ENCODE results near the gene TSPAN18. TPM values are rescaled to one million over a fixed set of nuclear protein-coding genes. Genes with fewer than 3 reads are reported as not detected.

TSPAN18 gene
- total RNA-seq, 6 donors from 2014 or later: 8.2 to 48.6 (median 17.5) TPM

GRCh38 chr11:44912270-44912987 lies 185.7 kb downstream of the TSPAN18 start:
- Histone ChIP-seq H3K4me1 (peaks cover 3 to 19% (median 9%) of the 10 kb centered on the region in 4 donors), H3K4me3 (no peak overlapping the region), H3K27me3 (no peaks in the 10 kb centered on the region), H3K9me3 (no peaks in the 10 kb centered on the region), H3K36me3 (no peaks in the 10 kb centered on the region), H3K27ac (peak overlapping the region in 2 of 4 donors; percentile 7 to 55)
- ATAC-seq (ENCODE audit: low FRiP score in 2 of 2) (no peak), DNase-seq (no peak)
- no peak for TF ChIP-seq EP300 (IDR thresholded peaks at IDR 0.05)
- TF ChIP-seq POLR2AphosphoS5 (IDR thresholded peaks at IDR 0.05): no peak
- no peak for TF ChIP-seq POLR2A (IDR thresholded peaks at IDR 0.05)
- TF ChIP-seq CTCF (IDR thresholded peaks at IDR 0.05): no peak
- WGBS, 2 donors: 57 to 75% methylated on average over 12 of the region's 12 CpGs

- Histone ChIP-seq H3K27ac (no peak overlapping the region), H3K4me1 (peaks cover 3 to 19% (median 9%) of the 10 kb centered on the region in 4 donors), H3K9me3 (no peaks in the 10 kb centered on the region), H3K36me3 (no peaks in the 10 kb centered on the region), H3K4me3 (no peak overlapping the region), H3K27me3 (no peaks in the 10 kb centered on the region)
- no peak for TF ChIP-seq EP300 (IDR thresholded peaks at IDR 0.05)
- ATAC-seq (ENCODE audit: low FRiP score in 2 of 2) (no peak), DNase-seq (no peak)
Observed at GRCh38 chr11:44913502-44913901, 186.7 kb downstream of the TSPAN18 start.

- WGBS, 2 donors: 77 to 89% methylated on average over 1 to 2 of the region's 2 CpGs
- H3K9me3 ChIP-seq: no peaks in the 10 kb centered on the region
- no peak overlapping the region for H3K4me3 ChIP-seq
- DNase-seq: no peak
- H3K4me1 ChIP-seq: peaks cover 3 to 19% (median 9%) of the 10 kb centered on the region in 4 donors
- no peak overlapping the region for H3K27ac ChIP-seq
- no peak for TF ChIP-seq POLR2A (IDR thresholded peaks at IDR 0.05)
- TF ChIP-seq EP300 (IDR thresholded peaks at IDR 0.05): no peak
- TF ChIP-seq CTCF (IDR thresholded peaks at IDR 0.05): no peak
- H3K27me3 ChIP-seq: no peaks in the 10 kb centered on the region
- H3K36me3 ChIP-seq: no peaks in the 10 kb centered on the region
- no peak for ATAC-seq (ENCODE audit: low FRiP score in 2 of 2)
Observed at GRCh38 chr11:44914105-44914504, 187.3 kb downstream of the TSPAN18 start.

- DNase-seq: no peak
- no peaks in the 10 kb centered on the region for H3K27me3 ChIP-seq
- peaks cover 3 to 19% (median 9%) of the 10 kb centered on the region in 4 donors for H3K4me1 ChIP-seq
- 75% methylated on average over 10 of the region's 10 CpGs; no CpG with 5 or more reads in 1 of the 2 donors for WGBS, 2 donors
- H3K9me3 ChIP-seq: no peaks in the 10 kb centered on the region
- H3K27ac ChIP-seq: no peak overlapping the region
- no peak overlapping the region for H3K4me3 ChIP-seq
- no peak for ATAC-seq (ENCODE audit: low FRiP score in 2 of 2)
- TF ChIP-seq CTCF (IDR thresholded peaks at IDR 0.05) (no peak), POLR2A (IDR thresholded peaks at IDR 0.05) (no peak), POLR2AphosphoS5 (IDR thresholded peaks at IDR 0.05) (no peak), EP300 (IDR thresholded peaks at IDR 0.05) (no peak)
- peaks cover 0 to 5% (median 0%) of the 10 kb centered on the region in 4 donors for H3K36me3 ChIP-seq
Observed at GRCh38 chr11:44915004-44915403, 188.2 kb downstream of the TSPAN18 start.

- Histone ChIP-seq H3K36me3 (peaks cover 0 to 5% (median under 1%) of the 10 kb centered on the region in 4 donors), H3K27me3 (no peaks in the 10 kb centered on the region), H3K4me1 (peaks cover 3 to 19% (median 9%) of the 10 kb centered on the region in 4 donors), H3K4me3 (no peak overlapping the region), H3K9me3 (no peaks in the 10 kb centered on the region), H3K27ac (no peak overlapping the region)
- DNase-seq (no peak), ATAC-seq (ENCODE audit: low FRiP score in 2 of 2) (no peak)
- WGBS, 2 donors: 49 to 80% methylated on average over 10 of the region's 10 CpGs
- no peak for TF ChIP-seq POLR2A (IDR thresholded peaks at IDR 0.05)
- no peak for TF ChIP-seq EP300 (IDR thresholded peaks at IDR 0.05)
- no peak for TF ChIP-seq POLR2AphosphoS5 (IDR thresholded peaks at IDR 0.05)
- TF ChIP-seq CTCF (IDR thresholded peaks at IDR 0.05): no peak
Observed at GRCh38 chr11:44915621-44916020, 188.9 kb downstream of the TSPAN18 start.
